ENCODE data around the gene CEBPZ.

DNA sequence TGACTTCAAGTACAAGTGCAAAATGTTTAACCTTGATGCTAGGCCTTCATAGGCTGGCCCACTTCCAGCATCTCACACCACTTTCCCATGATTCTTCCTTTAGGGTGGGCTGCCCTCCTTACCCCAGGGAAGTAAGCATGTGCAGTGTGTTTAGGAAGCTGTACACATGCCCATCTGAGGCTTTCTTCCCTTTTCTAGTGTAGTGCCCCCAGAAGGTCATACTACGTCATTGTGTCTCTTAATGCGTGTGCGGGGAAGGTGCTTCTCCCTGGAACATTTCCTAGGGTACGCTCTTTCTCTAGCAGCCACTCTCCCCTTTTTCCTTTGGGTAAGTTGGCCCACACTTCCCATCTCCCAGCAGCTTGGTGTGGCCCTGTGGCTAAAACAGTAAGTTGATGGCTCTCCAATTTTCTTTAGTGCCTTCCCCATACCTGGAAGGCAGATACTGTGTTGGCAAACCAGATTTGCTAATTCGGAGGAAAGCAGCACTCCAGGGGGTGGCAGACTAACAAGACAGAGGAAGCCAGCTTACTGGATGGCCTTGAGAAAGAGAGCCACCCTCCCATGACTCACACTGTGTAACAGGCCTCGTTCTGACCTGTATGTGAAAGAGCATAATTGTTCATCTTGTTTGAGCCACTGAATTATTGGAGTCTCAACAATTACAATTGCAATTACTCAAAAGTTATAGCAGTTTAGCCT lies 41.8 kb downstream of the CEBPZ start:
- TF ChIP-seq, protein P1, sequence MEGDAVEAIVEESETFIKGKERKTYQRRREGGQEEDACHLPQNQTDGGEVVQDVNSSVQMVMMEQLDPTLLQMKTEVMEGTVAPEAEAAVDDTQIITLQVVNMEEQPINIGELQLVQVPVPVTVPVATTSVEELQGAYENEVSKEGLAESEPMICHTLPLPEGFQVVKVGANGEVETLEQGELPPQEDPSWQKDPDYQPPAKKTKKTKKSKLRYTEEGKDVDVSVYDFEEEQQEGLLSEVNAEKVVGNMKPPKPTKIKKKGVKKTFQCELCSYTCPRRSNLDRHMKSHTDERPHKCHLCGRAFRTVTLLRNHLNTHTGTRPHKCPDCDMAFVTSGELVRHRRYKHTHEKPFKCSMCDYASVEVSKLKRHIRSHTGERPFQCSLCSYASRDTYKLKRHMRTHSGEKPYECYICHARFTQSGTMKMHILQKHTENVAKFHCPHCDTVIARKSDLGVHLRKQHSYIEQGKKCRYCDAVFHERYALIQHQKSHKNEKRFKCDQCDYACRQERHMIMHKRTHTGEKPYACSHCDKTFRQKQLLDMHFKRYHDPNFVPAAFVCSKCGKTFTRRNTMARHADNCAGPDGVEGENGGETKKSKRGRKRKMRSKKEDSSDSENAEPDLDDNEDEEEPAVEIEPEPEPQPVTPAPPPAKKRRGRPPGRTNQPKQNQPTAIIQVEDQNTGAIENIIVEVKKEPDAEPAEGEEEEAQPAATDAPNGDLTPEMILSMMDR (IDR thresholded peaks at IDR 0.05), result no peak
- TF ChIP-seq POLR2A (IDR thresholded peaks at IDR 0.05), result no peak

All from uterus (tissue), 2 donors.